ENCODE data around the gene HDAC1. TPM values are rescaled to one million over a fixed set of nuclear protein-coding genes. Genes with fewer than 3 reads are reported as not detected.

Gene HDAC1
- total RNA-seq, 4 donors from 2014 or later, result 28.6 to 35.0 (median 31.1) TPM

DNA sequence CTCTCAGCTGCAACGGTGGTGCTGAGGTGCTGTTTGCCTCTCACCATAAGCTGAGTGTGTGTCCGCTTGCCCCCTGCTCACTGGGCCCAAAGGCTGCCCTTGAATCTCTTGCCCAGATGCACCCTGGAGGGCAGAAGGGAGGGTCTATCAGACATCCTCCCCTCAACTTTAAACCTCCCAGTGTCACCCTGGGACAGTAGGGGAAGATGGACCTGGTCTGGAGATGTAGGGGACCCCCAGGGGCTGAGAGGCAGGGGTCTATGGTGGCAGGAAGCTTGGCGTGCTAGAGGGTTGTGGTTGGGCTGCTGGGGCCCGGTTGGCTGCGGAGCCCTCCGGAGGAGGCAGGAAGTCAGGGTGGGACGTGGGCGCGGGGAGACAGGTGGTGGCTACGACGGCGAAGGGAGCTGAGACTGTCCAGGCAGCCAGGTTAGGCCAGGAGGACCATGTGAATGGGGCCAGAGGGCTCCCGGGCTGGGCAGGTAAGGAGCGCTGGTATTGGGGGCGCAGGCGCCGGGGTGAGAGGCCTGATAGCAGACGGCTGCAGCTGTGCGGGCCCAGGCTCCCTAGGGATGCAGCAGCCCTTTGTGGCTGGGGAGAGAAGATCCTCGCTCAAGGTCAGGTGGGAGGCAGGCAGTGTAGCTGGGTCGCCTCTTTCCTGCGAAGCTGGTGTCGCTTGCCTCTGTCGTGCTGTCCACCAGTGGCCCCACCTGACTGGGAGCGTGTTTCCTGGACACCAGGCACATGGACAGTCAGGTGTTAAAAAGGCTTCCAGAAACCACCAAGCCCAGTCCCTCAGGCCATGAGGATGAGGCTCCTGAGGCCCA lies 40.8 kb upstream of the HDAC1 start, which contains the start of gene LCK:
Gene LCK, plus strand, starts transcription at position 373 of the 824 bp plus-strand sequence. CDS start 23,065 bp downstream, outside the sequence.
- TF ChIP-seq, protein P1, sequence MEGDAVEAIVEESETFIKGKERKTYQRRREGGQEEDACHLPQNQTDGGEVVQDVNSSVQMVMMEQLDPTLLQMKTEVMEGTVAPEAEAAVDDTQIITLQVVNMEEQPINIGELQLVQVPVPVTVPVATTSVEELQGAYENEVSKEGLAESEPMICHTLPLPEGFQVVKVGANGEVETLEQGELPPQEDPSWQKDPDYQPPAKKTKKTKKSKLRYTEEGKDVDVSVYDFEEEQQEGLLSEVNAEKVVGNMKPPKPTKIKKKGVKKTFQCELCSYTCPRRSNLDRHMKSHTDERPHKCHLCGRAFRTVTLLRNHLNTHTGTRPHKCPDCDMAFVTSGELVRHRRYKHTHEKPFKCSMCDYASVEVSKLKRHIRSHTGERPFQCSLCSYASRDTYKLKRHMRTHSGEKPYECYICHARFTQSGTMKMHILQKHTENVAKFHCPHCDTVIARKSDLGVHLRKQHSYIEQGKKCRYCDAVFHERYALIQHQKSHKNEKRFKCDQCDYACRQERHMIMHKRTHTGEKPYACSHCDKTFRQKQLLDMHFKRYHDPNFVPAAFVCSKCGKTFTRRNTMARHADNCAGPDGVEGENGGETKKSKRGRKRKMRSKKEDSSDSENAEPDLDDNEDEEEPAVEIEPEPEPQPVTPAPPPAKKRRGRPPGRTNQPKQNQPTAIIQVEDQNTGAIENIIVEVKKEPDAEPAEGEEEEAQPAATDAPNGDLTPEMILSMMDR (IDR thresholded peaks at IDR 0.05; ENCODE audit: low read depth), result no peak

DNA sequence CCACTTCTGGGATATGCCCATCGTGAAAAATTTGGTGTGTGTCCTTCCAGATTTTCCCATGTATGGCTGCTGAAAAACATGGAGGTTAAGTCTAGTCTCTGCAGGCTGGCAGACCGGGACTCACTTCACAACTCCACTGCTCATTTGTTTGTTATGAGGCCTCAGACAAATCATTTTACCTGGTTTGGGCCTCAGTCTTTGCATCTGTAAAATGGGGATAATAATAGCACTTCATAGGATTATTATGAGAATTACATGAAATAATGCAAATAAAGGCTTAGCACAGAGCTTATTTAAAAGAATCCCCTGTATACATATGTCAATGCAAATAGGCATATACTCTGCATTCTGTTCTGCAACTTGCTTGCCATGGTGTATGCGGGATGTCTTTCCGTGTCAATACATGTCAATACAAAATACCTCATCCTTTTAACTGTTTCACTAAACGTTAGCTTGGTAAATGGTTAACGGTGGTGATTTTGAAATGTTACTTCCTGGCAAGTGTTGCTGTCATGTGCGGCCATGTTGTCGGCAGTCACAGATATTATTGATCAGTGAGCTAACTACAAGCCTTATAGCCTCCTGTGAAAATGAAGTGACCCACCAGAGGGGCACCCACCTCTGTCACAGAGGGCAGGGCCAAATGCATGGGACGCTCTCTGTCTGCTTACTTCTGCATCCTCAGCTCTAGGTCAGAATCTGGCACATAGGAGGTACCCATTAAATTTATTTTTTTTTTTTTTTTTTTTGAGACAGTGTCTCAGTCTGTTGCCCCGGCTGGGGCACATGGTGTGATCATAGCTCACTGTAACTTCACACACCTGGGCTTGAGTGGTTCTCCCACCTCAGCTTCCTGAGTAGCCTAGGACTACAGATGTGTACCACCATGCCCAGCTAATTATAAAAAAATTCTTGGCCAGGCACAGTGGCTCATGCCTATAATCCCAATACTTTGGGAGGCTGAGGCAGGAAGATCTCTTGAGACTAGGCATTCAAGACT lies 36.5 kb upstream of the HDAC1 start:
- TF ChIP-seq, protein P1 (IDR thresholded peaks at IDR 0.05; ENCODE audit: low read depth), result no peak

GRCh38 chr1:32256473-32257226 lies 35.2 kb upstream of the HDAC1 start:
- TF ChIP-seq, protein P1 (IDR thresholded peaks at IDR 0.05; ENCODE audit: low read depth), result no peak

DNA sequence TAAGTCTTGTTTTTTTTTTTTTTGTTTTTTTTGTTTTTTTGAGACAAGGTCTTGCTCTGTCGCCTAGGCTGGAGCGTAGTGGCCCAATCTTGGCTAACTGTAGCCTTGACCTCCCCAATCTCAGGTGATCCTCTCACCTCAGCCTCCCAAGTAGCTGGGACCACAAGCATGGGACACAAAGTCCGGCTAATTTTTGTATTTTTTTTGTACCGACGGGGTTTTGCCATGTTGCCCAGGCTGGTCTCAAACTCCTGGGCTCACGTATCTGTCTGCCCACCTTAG lies 34.7 kb upstream of the HDAC1 start:
- TF ChIP-seq, protein P1 (IDR thresholded peaks at IDR 0.05; ENCODE audit: low read depth), result no peak

- TF ChIP-seq, protein P1 (IDR thresholded peaks at IDR 0.05; ENCODE audit: low read depth), result no peak
These were observed 28.1 kb upstream of the HDAC1 start for GRCh38 chr1:32263744-32264143.

DNA sequence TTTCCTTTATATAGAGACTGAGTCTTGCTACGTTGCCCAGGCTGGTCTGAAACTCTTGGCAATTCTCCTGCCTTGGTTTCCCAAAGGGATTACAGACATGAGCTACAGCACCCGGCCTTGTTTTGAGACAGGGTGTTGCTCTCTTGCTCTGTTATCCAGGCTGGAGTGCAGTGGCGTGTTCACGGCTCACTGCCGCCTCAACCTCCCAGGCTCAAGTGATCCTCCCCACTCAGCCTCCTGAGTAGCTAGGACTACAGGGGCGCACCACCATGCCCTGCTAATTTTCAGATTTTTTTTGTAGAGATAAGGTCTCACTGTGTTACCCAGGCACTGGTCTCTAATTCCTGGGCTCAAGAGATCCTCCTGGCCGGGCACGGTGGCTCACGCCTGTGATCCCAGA lies 26.0 kb upstream of the HDAC1 start:
- TF ChIP-seq, protein P1 (IDR thresholded peaks at IDR 0.05; ENCODE audit: low read depth), result no peak
